Sigmoid colon (tissue), 4 donors: ENCODE measurements around the gene ZNF837.

Experiments
- CTCF ChIP-seq, 4 experiments: fragments of 450-650 bp in 3 of 4; fragments of 200-600 bp in 1 of 4; IDR thresholded peaks; one replicate each; pipeline ENCODE4 v1.5.1; 2016 to 2019; ENCODE audit warnings: antibody characterized with exemption in 4 of 4, mild to moderate bottlenecking in 3 of 4, moderate library complexity in 2 of 4
- EP300 ChIP-seq, 4 donors: sonication (generic); formaldehyde crosslinking; IDR thresholded peaks; one replicate each; pipeline ENCODE4 v1.6.1; 2017; ENCODE audit warnings: antibody characterized with exemption in 4 of 4
- POLR2A ChIP-seq, 2 donors: fragments of 450-650 bp; IDR thresholded peaks; one replicate each; pipeline ENCODE4 v1.6.1; 2016; ENCODE audit warnings: antibody characterized with exemption in 2 of 2, mild to moderate bottlenecking in 2 of 2, moderate library complexity in 2 of 2
- POLR2AphosphoS5 ChIP-seq, 4 donors: sonication (generic); formaldehyde crosslinking; IDR thresholded peaks; one replicate each; pipeline ENCODE4 v1.6.1; 2017; ENCODE audit warnings: antibody characterized with exemption in 4 of 4

GRCh38 chr19:58336216-58336615 lies 44.6 kb downstream of the ZNF837 start:
- no peak for TF ChIP-seq CTCF (IDR thresholded peaks at IDR 0.05)
- TF ChIP-seq POLR2AphosphoS5 (IDR thresholded peaks at IDR 0.05) = no peak
- no peak for TF ChIP-seq POLR2A (IDR thresholded peaks at IDR 0.05)
- TF ChIP-seq EP300 (IDR thresholded peaks at IDR 0.05) = no peak
